Subcutaneous adipose tissue (tissue), 4 donors: ENCODE results near the gene BOD1L1. TPM values are rescaled to one million over a fixed set of nuclear protein-coding genes. Genes with fewer than 3 reads are reported as not detected.

Experiments used
- total RNA-seq, 4 donors: library from RNA; depleted of rRNA; stranded (reverse); fragments of >200 nt; gene quantifications; one replicate each; pipeline ENCODE4 v1.1.0, GENCODE V29; 2016
- TF ChIP-seq, protein P1 (sequence below): fragments of 450-650 bp; IDR thresholded peaks from one replicate; pipeline ENCODE4 v1.5.1; 2016; ENCODE audit warnings: low read depth, mild to moderate bottlenecking, control low read depth, antibody characterized with exemption, moderate library complexity

BOD1L1 gene
- total RNA-seq, 4 donors from 2014 or later: 41.1 to 51.4 (median 43.1) TPM

DNA sequence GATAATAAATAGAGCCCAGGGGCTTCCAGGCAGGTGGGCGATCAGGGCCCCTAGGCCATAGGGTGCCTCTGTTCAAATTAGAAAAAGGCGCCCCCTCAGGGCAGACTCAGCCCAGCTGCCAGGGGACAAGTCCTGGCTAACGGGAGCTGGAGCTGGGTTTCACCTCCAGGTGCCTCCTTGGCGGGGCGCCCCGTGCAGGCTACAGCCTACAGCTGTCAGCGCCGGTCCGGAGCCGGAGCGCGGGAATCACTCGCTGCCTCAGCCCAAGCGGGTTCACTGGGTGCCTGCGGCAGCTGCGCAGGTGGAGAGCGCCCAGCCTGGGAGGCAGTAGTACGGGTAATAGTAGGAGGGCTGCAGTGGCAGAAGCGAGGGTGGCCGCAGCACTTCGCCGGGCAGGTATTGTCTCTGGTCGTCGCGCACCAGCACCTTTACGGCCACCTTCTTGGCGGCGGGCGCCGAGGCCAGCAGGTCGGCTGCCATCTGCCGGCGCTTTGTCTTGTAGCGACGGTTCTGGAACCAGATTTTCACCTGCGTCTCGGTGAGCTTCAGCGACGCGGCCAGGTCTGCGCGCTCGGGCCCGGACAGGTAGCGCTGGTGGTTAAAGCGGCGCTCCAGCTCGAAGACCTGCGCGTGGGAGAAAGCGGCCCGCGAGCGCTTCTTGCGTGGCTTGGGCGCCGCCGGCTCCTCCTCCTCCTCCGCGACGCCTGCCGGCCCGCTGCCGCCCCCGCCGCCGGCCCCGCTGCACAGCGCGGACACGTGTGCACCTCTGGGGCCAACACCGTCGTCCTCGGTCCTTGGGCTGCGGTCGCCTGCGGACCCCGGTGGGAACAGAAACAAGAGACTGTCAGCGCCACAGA is 85.6 kb downstream of the BOD1L1 start:
- TF ChIP-seq, protein P1, sequence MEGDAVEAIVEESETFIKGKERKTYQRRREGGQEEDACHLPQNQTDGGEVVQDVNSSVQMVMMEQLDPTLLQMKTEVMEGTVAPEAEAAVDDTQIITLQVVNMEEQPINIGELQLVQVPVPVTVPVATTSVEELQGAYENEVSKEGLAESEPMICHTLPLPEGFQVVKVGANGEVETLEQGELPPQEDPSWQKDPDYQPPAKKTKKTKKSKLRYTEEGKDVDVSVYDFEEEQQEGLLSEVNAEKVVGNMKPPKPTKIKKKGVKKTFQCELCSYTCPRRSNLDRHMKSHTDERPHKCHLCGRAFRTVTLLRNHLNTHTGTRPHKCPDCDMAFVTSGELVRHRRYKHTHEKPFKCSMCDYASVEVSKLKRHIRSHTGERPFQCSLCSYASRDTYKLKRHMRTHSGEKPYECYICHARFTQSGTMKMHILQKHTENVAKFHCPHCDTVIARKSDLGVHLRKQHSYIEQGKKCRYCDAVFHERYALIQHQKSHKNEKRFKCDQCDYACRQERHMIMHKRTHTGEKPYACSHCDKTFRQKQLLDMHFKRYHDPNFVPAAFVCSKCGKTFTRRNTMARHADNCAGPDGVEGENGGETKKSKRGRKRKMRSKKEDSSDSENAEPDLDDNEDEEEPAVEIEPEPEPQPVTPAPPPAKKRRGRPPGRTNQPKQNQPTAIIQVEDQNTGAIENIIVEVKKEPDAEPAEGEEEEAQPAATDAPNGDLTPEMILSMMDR: no peak

DNA sequence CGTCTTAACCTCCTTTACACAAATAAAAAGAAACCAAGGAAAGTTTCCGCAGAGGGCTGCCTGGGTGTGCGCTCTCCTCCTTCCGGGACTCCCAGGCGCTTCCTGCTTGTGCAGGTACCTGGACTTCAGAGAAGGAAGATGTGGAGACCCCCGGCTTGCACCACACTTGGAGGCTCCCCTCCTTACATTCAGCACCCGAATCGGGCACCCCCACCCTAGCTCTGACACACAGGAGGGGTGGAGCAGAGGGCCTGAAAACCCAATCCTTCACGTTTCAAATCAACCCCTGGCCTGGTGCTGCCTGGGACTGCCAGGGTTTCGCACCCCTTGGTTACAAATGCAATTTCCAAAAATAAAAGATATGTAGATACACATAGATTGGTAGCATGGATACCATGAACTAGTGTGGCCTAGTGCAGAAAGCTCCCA is 86.3 kb downstream of the BOD1L1 start:
- TF ChIP-seq, protein P1: no peak

DNA sequence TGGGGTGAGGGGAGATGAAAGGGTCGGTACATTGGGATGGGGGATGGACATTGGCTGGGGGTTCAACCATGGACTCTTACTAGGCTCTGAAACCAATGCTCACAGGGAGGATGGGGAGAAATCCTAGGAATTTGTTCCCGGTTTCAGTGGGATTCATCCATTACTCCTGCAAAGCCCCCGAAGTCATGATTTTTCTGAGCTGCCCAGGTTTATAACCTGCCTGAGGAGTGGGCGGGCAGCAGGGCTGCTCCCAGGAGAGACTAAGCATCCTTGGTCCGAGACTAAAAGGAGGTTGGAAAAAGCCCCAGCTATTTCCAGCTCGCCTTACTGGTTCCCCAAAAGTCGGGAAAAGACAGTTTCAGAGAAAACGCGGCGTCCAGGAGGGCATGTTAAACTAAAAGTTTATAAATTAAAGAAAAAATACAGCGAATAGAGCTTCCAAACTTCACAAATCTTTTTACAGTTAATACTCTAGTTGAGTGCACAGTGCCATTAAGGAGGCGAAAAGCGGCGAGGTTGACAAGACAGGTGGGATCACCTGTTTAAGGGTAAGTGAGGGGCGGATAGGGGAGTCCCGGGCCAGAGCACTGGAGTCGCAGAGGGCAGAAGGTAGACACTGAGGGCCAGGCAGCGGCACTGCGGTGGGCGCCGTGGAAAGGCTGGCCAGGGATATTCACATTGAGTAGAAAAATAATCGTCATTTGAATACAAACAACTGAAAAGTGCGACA is 86.9 kb downstream of the BOD1L1 start:
- TF ChIP-seq, protein P1: no peak

- TF ChIP-seq, protein P1: no peak
Observed at GRCh38 chr4:13539619-13540445, 87.7 kb downstream of the BOD1L1 start.

DNA sequence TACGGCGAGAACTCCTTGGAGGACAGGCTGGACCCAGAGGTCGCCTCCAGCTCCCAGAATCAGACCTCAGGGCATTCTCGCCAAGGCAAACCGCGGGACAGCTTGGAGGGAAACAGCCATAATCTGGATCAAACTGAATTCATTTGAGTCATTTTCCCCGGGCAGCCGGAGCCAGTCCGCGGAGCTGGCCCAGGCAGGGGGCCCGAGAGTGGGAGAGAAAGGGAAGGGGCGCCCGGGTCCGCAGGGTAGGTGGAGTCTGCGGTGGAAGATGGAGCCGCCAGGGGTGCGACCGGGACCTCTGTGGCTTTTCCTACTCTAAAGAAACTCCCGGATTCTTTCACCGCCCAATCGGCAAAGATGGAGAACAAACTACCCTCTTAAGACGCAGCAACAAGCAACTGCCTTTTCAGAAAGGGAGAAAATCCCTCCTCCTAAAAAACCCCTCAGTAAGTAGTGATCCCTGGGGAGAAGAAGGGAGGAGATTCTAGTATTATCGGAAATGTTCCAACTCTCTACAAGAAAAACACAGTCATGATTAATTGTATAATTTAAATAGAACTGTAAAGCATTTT is 88.4 kb downstream of the BOD1L1 start:
- TF ChIP-seq, protein P1: no peak

GRCh38 chr4:13538427-13538973 is 89.0 kb downstream of the BOD1L1 start:
- TF ChIP-seq, protein P1: no peak
